NCI-H748 (cell line): Measurements from ENCODE around the gene LCA5.
"Not testable (repeated sequence)": the region's sequence is repeated elsewhere in the genome, so short reads cannot be mapped to it uniquely, and the experiment has no call there.

Experiments used
- DNase-seq: peaks from one replicate; lab custom pipeline; 2025; ENCODE audit not compliant: unreplicated experiment; lab: John Stamatoyannopoulos, UW

The LCA5 gene

DNA sequence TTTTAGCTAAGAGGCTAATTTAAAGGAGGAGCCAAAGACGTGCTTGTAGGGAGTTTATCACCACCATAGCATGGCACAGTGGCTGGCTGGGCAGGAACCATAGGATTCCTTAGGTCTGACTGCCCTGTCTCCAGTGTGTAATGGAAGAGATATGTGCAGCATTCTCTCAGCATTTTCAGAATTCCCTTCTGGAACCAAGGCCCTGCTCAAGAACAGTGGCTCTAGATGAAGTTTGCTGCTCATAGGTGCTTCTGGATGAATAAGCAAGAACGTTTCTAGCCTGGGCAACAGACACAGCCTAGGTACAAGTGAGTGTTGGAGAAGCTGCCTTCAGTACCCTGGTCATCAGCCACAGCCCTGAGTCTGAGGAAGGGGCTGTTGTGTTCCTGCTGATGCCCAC lies 69.1 kb downstream of the LCA5 start:
- DNase-seq = no peak

DNA sequence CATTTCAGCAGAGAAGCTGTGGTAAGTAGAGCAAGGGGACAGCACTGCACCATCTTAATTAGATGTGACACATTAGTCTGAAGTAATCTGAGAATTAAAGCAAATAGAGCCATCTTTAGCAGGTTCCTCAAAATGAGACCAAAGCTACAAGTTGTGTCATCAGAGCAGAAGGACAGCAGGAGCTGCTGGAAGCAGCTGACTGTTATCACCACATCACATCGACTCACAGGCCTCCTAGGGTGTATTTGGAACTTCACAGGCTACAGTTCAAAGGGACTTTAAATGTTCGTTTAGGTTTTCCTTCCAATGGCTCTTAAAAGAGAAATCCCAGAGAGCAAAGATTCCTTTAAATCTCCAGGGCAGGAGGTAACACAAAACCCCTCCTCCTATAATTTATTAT lies 69.5 kb downstream of the LCA5 start:
- DNase-seq = no peak

DNA sequence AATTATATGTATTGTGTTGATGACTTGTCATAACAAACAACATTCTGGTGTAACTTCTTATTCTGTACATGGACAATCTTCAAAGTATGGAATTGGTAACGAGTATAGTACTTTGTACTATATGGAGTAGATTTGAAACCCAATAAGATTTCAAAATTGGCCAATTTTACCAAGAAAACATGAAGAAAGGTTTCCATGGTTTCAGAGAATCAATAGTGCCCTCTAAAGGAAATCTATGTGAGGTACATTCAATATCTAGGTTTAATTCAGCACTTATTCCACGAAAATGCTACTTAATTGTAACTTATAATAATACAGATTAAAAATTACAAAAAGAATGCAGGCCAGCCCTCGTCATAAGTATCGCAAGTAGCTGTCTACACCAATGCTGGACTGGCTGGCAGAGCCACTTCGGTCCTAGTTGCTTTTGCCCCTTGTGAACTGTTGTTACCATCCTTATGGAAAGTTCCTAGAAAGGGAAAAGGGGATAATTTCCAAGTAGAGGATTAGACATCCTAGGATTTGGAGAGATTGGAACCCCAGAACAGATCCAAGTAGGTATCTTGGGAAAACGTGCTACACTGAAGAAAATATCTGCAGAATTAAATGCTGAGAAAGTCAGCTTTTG lies 70.9 kb downstream of the LCA5 start:
- peak; percentile 56 for DNase-seq

DNA sequence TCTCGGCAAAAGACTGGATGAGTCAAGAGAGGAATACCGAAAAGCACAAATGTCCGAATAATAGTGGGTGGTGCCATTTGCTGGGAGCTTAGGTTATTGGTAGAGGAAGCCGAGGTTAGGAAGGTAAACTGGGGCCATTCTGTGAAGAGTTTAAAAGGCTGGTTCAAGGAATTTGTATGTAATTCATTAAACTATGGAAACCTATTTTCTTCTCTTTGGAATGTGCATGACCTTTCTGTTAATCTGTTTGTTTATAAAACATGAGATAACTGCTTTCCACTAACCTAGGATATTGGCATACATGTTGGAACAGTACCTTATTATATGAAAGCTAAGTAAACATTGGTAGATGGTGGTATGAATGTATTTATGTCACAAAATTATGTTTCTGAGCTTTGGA lies 71.8 kb downstream of the LCA5 start:
- DNase-seq = no peak

DNA sequence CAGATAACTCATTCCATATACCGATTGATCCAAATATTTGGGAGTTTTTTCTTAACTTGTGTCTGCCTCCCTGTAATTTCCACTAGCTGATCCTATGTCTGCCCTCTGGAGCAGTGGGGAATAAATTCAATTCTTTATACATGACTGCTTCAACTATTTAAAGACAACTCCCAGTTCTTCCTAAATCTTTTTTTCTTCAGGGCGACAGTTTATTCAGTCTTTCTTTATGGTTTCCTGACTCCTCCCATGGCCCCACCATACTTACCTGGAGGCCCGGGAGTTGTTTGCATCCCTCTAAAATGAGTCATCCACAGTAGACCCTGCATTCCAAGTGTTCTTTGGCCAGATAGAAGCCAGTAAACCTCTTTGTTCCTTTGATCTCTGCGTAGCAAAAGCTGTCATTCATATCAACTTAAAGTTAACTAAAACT lies 73.6 kb downstream of the LCA5 start:
- DNase-seq = no peak

DNA sequence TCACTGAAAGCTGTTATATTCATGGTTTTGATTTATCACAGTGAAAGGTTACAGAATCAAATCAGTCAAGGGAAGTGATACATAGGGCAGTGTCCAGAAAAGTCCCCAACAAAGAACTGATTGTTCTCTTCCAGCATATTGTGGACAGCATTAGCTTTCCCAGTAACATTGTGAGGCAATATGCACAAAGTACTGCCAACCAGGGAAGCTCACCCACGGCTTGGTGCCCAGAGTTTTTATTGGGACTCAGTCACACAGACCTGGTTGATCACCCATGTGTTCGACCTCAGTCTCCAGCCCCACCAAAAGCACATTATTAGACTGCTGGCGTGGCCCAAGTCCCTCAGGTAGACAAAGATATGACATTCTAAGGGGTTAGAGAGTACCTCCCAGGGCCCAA lies 76.0 kb downstream of the LCA5 start:
- DNase-seq = no peak

DNA sequence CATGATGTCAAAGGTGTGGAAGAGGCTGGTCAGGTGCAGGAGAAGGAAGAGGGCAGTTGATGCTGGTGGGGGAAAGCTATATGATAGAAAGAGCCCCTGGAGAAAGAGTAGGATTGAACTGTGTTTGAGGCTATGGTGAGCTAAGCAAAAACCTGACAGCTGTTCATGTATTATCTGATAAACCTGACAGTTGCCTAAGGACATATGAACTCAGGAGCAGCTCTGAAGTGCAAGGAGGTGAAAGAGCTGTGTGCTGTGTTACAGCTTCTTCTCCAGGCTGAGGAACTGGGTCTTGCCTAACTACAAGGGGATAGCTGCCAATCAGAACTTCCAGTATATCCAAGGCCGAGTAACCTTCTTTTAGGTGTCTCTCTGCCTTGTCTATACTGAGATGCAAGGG lies 81.8 kb downstream of the LCA5 start:
- no peak for DNase-seq

DNA sequence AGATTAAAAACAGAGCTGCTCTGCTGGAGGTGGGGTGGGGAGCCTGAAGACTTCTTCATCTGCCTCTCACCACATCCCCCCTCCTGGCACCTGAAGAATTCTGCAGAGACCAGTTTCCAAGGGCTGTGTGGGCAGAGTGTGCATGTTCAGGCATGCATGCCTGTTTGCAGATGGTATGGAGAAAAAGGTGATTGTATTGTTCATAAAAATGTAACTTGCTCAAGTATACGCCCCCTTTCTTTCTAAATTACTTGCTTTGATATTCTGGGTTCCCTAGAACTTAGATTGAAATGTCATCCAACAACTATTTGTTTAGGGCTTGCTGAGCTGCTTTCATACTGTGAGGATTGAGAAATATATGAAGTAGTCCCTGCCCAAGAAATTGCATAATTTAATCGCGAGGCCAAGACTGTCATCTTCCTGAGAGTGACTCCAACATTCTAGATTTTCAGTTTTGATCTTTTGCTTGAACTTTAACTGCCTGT lies 83.6 kb downstream of the LCA5 start:
- peak; percentile 6 for DNase-seq

DNA sequence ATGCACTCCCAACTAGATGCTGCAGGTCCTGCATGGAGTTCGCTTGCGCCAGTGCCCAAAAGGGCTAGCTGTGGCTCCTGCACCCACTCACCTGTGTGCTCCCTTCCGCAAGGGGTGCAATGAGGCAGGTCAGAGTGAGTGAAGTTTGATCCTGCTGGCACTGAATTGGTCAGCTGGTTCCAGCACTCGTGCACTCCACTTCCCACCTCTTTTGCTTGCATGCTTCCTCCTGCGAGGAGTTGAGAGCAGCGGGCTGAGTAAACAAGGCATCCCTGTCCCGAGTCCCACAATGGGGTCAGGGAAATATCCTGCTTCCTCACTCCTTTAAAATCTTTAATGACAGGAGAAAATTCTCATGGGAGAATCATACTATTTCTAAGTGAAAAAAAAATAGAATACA lies 86.2 kb downstream of the LCA5 start:
- no peak for DNase-seq

DNA sequence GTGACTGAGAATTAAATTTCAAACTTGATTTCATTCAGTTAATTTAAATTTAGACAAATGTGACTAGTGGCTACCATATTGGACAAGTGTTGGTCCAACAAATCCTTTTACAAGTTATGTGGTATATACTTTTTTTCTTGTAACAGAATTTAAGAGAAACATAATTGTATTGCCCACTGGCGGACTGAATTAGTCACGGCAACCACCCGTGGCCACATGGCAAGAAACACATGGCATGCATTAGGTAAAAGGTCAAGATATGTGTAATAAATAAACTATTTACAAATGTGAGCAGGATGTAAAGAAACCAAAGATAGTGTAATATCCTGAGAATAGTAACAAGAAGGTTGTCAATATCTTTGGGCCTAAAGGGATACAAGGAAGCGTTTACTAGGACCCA lies 91.2 kb downstream of the LCA5 start:
- DNase-seq = no peak

DNA sequence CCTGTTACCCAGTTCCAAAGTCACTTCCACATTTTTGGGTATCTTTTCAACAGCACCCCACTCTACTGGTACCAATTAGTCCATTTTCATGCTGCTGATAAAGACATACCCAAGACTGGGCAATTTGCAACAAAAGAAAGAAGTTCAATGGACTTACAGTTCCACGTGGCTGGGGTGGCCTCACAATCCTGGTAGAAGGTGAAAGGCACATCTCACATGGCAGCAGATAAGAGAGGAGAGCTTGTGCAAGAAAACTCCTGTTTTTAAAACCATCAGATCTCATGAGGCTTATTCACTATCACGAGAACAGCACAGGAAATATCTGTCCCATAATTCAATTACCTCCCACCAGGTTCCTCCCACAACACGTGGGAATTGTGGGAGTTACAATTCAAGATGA lies 93.4 kb downstream of the LCA5 start:
- not testable (repeated sequence) for DNase-seq

DNA sequence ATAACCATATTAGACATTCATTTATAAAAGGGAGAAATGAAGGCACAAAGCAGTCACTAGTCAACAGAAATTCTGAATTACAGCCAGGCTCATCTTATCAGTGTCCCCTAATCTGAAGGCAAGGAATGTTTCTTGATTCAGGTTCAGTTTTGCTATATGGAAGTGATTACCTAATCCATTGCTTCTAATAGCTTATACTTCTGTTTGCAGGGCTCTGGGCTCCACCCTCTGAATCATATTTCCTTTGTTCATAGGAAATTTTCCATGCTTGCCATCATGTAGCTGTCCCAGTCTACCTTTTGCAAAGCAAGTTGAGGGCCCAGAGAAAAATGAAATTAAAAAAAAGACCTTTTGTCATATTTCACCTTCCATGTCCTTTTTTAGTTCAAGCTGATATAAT lies 96.0 kb downstream of the LCA5 start:
- DNase-seq = no peak

DNA sequence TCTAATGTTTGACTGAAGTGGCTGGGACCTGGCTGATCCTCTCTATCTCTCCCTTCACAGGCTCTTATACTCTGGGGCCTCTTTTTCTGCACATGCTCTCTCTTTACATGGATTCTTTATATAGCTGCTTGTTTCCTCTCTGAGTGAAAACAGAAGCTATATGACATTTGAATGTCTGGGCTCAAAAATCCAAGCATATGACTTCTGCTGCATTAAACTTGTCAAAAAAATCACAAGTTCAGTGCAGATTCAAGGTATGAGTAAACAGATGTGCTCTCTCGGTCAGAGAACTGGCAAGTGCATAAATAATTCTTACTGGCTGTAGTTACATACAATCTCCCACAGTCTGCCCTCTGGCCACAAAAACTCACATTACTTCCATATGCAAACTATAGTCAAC lies 96.6 kb downstream of the LCA5 start:
- DNase-seq = no peak

DNA sequence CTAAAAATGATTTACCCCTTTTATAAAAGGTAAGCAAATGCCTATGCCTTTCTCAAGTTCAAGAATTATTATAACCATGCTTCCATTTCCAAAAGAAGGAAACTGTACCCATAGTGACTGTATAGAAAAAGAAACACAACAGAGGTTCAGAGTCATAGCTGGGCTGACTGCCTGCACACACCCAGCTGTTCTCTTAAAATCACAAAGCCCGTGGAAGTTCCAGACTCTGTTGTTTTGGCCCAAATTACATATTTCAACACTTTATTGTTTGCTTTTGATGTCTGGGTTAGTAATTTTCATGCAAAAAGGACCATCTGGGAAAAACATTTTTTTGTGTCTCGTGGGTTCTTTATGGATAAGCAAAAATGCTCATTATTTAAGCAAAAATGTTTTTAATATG lies 99.2 kb downstream of the LCA5 start:
- no peak for DNase-seq

DNA sequence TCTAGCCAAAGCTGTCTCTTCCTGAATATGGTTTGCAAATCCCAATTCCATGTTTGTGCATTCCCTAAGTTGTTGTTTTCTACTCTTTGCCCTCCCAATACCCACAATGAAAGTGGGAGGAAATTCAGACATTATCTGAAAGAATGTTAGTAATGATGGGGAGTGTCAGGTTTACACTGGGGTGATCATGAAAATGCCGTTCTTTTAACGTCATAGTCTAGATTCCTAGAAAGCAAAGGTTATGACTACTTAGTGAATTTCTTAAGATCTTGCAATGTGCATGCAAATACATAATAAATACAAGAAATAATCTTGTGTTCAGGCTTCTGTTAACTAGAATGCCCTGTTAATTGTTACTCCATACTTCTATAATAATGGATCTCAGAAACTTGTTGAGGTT lies 101.0 kb downstream of the LCA5 start:
- DNase-seq = no peak

DNA sequence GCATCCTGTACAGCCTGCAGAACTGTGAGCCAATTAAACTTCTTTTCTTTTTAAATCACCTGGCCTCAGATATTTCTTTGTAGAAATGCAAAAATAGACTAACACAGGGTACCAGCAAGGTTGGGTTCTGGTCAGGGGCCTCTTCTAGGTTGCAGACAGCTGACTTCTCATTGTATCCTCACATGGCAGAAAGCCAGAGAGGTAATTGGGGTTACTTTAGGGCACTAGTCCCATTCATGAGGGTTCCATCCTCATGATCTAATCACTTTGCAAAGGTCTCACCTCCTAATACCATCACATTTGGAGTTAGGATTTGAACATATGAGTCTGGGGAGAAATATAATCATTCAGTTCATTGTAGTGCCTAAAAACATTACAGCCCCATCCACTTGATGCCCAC lies 101.5 kb downstream of the LCA5 start:
- DNase-seq = peak; percentile 36
